Esophagus muscularis mucosa (tissue), 4 donors: ENCODE measurements around the gene COL27A1. TPM values are rescaled to one million over a fixed set of nuclear protein-coding genes. Genes with fewer than 3 reads are reported as not detected.
"Not testable (repeated sequence)": the region's sequence is repeated elsewhere in the genome, so short reads cannot be mapped to it uniquely, and the experiment has no call there.

Experiments
- DNase-seq: peaks from one replicate; pipeline ENCODE4 v3.0.0-alpha.2; 2017; ENCODE audit errors: extremely low spot score
- H3K27ac ChIP-seq, 4 donors: fragments of 200-600 bp; sonication (generic); replicated peaks in 1 of 4; 1 replicate in 3 of 4; 2 replicates in 1 of 4; pipeline ENCODE4 v1.5.1; 2016 to 2019; ENCODE audit warnings: mild to moderate bottlenecking in 1 of 4
- H3K27me3 ChIP-seq, 4 donors: fragments of 200-600 bp; sonication (generic); one replicate each; pipeline versions ENCODE4 v1.5.1 to v1.6.0; 2016 to 2019
- H3K36me3 ChIP-seq, 4 donors: fragments of 200-600 bp; sonication (generic); one replicate each; pipeline ENCODE4 v1.5.1; 2016 to 2019
- H3K4me1 ChIP-seq, 4 donors: fragments of 200-600 bp; sonication (generic); one replicate each; pipeline ENCODE4 v1.5.1; 2016 to 2019
- H3K4me3 ChIP-seq, 4 donors: fragments of 200-600 bp; sonication (generic); 1 replicate in 2 of 4; 2 replicates in 2 of 4; pipeline ENCODE4 v1.5.1; 2016 to 2019; ENCODE audit warnings: mild to moderate bottlenecking in 4 of 4, moderate library complexity in 1 of 4
- H3K9me3 ChIP-seq, 4 donors: fragments of 200-600 bp; sonication (generic); 1 replicate in 3 of 4; 2 replicates in 1 of 4; pipeline ENCODE4 v1.5.1; 2016 to 2019
- EP300 ChIP-seq: sonication (generic); formaldehyde crosslinking; IDR thresholded peaks from one replicate; pipeline ENCODE4 v1.6.1; 2017; ENCODE audit warnings: antibody characterized with exemption
- POLR2A ChIP-seq: fragments of 450-650 bp; IDR thresholded peaks from one replicate; pipeline ENCODE4 v1.6.1; 2017; ENCODE audit warnings: antibody characterized with exemption, moderate library complexity, mild to moderate bottlenecking, low read depth
- POLR2AphosphoS5 ChIP-seq, 2 donors: sonication (generic); formaldehyde crosslinking; IDR thresholded peaks; one replicate each; pipeline ENCODE4 v1.6.1; 2017; ENCODE audit warnings: antibody characterized with exemption in 2 of 2
- WGBS: methylation state at CpG from one replicate; pipeline ENCODE4 v1.1.5; 2018; 5-methylcytosine and 5-hydroxymethylcytosine counted together
- intact Hi-C: fragments of 100-400 bp; cut with DNase I; formaldehyde crosslinking; loops from one replicate; pipeline ENCODE4 v1.15.1; 2023
- total RNA-seq, 4 donors: library from RNA; depleted of rRNA; stranded (reverse); fragments of >200 nt; gene quantifications; one replicate each; pipeline versions ENCODE4 v1.1.0 to v1.2.1, GENCODE V29; 2016
- TF ChIP-seq, protein P1 (sequence below), 3 experiments: fragments of 200-600 bp in 2 of 3; fragments of 450-650 bp in 1 of 3; sonication (generic) in 2 of 3; IDR thresholded peaks; one replicate each; pipeline ENCODE4 v1.5.1; 2017 to 2019; ENCODE audit warnings: antibody characterized with exemption in 3 of 3, mild to moderate bottlenecking in 2 of 3, moderate library complexity in 1 of 3

Gene COL27A1
- total RNA-seq, 4 donors from 2014 or later, result 1.8 to 3.3 (median 2.7) TPM

DNA sequence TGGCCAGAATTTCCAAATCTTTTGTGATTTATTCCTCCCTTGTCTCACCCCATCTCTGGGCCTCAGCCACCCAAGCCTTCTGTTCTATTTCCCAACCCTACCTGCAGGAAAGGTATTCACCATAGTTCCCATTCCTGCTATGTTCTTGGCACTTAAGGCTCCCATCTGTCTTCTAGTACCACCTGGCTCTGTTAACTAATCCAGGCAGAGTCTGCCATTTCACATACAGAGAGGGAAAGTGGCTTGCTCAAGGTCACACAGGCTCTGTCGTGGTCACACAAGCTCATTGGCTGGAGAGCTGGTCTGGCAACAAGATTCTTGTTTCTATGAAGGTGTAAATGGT, 35.2 kb downstream of the COL27A1 start:
- intact Hi-C loops, result no loop called here
- Histone ChIP-seq H3K9me3 (peaks cover 0 to 16% (median 14%) of the 10 kb centered on the region in 4 donors), H3K36me3 (no peaks in the 10 kb centered on the region), H3K27me3 (peaks cover 0 to 15% (median 0%) of the 10 kb centered on the region in 4 donors), H3K4me3 (no peak overlapping the region), H3K4me1 (no peaks in the 10 kb centered on the region), H3K27ac (no peak overlapping the region)
- no peak for TF ChIP-seq POLR2AphosphoS5 (IDR thresholded peaks at IDR 0.05)
- TF ChIP-seq, protein P1, sequence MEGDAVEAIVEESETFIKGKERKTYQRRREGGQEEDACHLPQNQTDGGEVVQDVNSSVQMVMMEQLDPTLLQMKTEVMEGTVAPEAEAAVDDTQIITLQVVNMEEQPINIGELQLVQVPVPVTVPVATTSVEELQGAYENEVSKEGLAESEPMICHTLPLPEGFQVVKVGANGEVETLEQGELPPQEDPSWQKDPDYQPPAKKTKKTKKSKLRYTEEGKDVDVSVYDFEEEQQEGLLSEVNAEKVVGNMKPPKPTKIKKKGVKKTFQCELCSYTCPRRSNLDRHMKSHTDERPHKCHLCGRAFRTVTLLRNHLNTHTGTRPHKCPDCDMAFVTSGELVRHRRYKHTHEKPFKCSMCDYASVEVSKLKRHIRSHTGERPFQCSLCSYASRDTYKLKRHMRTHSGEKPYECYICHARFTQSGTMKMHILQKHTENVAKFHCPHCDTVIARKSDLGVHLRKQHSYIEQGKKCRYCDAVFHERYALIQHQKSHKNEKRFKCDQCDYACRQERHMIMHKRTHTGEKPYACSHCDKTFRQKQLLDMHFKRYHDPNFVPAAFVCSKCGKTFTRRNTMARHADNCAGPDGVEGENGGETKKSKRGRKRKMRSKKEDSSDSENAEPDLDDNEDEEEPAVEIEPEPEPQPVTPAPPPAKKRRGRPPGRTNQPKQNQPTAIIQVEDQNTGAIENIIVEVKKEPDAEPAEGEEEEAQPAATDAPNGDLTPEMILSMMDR (IDR thresholded peaks at IDR 0.05), result no peak
- no peak for TF ChIP-seq POLR2A
- no peak for TF ChIP-seq EP300
- no peak for DNase-seq
- 82% methylated on average over 1 of the region's 1 CpG for WGBS

DNA sequence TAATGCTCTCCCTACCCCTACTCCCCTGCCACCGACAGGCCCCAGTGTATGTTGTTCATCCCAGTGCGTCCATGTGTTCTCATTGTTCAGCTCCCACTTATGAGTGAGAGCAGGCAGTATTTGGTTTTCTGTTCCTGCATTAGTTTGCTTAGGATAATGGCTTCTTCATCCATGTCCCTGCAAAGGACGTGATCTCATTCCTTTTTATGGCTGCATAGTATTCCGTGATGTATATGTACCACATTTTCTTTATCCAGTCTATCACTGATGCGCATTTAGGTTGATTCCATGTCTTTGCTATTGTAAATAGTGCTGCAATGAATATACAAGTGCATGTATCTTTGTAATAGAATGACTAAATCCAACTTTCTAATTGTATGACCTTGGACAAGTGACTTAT, 36.1 kb downstream of the COL27A1 start:
- intact Hi-C loops, H3K4me3 ChIP-seq, H3K4me1 ChIP-seq, H3K36me3 ChIP-seq, DNase-seq, H3K27ac ChIP-seq: not testable (repeated sequence)
- Histone ChIP-seq H3K27me3 (peaks cover 0 to 13% (median 0%) of the 10 kb centered on the region in 4 donors), H3K9me3 (peaks cover 0 to 16% (median 14%) of the 10 kb centered on the region in 4 donors)
- 100% methylated on average over 5 of the region's 5 CpGs for WGBS

DNA sequence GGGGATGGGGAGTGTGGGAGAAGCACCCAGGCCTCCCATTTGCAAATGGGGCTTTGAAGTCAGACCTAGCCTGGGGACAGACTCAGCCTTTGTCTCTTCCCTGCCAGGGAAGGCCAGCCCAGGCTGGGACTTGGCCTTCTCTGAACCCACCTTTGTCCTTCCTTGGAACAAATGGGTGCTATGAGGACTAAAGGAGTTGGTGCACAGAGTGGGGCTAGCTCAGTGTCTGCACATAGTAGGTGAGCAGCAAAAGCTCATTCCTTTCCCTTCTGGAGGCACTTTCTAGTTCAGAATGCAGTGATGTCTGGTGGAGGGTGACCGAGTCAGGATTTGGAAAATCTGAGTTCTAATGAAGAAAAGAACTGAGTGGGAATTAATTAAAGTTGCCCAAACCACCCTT, 37.2 kb downstream of the COL27A1 start:
- Histone ChIP-seq H3K36me3 (no peaks in the 10 kb centered on the region), H3K9me3 (peaks cover 0 to 16% (median 14%) of the 10 kb centered on the region in 4 donors), H3K4me1 (no peaks in the 10 kb centered on the region), H3K4me3 (no peak overlapping the region), H3K27ac (no peak overlapping the region), H3K27me3 (peaks cover 0 to 13% (median 0%) of the 10 kb centered on the region in 4 donors)
- 85% methylated on average over 1 of the region's 1 CpG for WGBS
- TF ChIP-seq POLR2A (no peak), EP300 (no peak), POLR2AphosphoS5 (IDR thresholded peaks at IDR 0.05) (no peak)
- TF ChIP-seq, protein P1 (IDR thresholded peaks at IDR 0.05), result no peak
- no peak for DNase-seq
- intact Hi-C loops, result no loop called here

DNA sequence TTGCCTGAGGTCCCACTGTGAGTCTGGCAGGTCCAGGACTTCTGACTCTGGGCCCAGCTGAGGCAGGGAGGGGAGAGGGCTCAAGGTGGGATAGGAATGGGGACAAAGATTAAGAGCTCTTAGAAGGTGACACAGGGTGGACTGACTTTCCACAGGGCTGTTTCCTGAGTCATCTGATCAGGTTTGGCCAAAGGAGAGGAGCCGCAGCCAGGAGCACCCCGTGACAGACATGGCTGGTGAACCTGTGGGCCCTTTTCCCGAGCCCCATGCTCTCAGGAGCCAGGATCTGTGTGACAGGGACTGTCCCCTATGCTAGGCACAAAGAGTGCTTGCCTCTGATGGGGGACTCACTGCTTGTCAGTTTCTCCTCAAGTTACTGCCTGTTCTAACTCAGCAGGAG, 37.8 kb downstream of the COL27A1 start:
- no peaks in the 10 kb centered on the region for H3K36me3 ChIP-seq
- no peak for DNase-seq
- intact Hi-C loops, result no loop called here
- TF ChIP-seq EP300 (no peak), POLR2AphosphoS5 (IDR thresholded peaks at IDR 0.05) (no peak), POLR2A (no peak)
- TF ChIP-seq, protein P1 (IDR thresholded peaks at IDR 0.05), result no peak
- no peak overlapping the region for H3K27ac ChIP-seq
- no peak overlapping the region for H3K4me3 ChIP-seq
- peaks cover 0 to 13% (median 0%) of the 10 kb centered on the region in 4 donors for H3K27me3 ChIP-seq
- WGBS, result 90% methylated on average over 2 of the region's 3 CpGs
- H3K9me3 ChIP-seq, result peaks cover 0 to 16% (median 14%) of the 10 kb centered on the region in 4 donors
- H3K4me1 ChIP-seq, result no peaks in the 10 kb centered on the region

DNA sequence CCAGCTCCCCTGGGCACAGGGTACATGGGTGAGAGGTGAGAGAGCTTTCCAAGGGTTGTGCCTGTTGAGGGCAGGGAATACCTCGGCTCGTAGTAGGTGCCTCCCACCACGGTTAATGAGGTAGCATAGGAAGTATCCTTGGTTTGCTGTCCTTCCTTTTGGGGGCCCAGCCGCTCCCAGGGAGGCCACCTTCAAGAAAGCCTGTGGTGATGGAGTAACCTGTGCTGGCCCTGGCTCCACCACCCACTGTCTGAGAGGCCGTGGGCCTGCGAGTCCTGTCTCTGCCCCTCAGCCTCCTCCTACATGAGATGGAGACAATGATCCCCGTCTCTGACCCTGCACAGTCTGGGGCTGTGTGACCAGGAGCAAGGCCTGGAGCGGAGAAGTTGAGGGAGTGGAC, 40.8 kb downstream of the COL27A1 start:
- no peak for DNase-seq
- intact Hi-C loops, result no loop called here
- WGBS, result 87% methylated on average over 8 of the region's 8 CpGs

More for the DNA sequence above, 40.8 kb downstream of the COL27A1 start:
- Histone ChIP-seq H3K27me3 (peaks cover 0 to 13% (median 0%) of the 10 kb centered on the region in 4 donors), H3K4me3 (no peak overlapping the region), H3K27ac (no peak overlapping the region), H3K36me3 (no peaks in the 10 kb centered on the region), H3K9me3 (no peaks in the 10 kb centered on the region), H3K4me1 (no peaks in the 10 kb centered on the region)
- TF ChIP-seq POLR2A (no peak), POLR2AphosphoS5 (IDR thresholded peaks at IDR 0.05) (no peak), EP300 (no peak)
- TF ChIP-seq, protein P1 (IDR thresholded peaks at IDR 0.05), result no peak
